H1 (cell line): ENCODE measurements around the gene CEMP1. TPM values are rescaled to one million over a fixed set of nuclear protein-coding genes. Genes with fewer than 3 reads are reported as not detected.
"Not testable (repeated sequence)": the region's sequence is repeated elsewhere in the genome, so short reads cannot be mapped to it uniquely, and the experiment has no call there.

ENCODE experiments used
- CTCF ChIA-PET: fragments of 300-600 bp; sonication (Branson Sonifier 250); formaldehyde crosslinking; loops from one replicate; lab custom pipeline; 2021; ENCODE audit not compliant: partially characterized antibody; lab: Charles Lee
- POLR2A ChIA-PET: fragments of 300-600 bp; sonication (Branson Sonifier 250); formaldehyde crosslinking; loops from one replicate; lab custom pipeline; 2021; ENCODE audit warnings: inconsistent platforms; ENCODE audit not compliant: partially characterized antibody; lab: Charles Lee
- DNase-seq, 2 experiments: peaks; one replicate each; pipeline versions ENCODE4 v3.0.0 to v3.0.0-alpha.2; 2010 to 2022; ENCODE audit warnings: low spot score in 2 of 2, low read depth in 1 of 2, mixed read lengths in 1 of 2
- FAIRE-seq: peaks from 2 replicates; lab custom pipeline; 2011; peaks lifted over from hg19 to GRCh38; lab: Jason Lieb, UNC
- H2AFZ ChIP-seq: 2 replicates; pipeline ENCODE4 v1.8.1; 2012; ENCODE audit warnings: low read length, inconsistent platforms
- H2AK5ac ChIP-seq: 2 replicates; pipeline ENCODE4 v1.6.1; 2013; ENCODE audit warnings: low read depth, low read length
- H2BK120ac ChIP-seq: replicated peaks from 2 replicates; pipeline ENCODE3; 2013; ENCODE audit warnings: low read depth, low read length, inconsistent platforms
- H2BK12ac ChIP-seq: 2 replicates; pipeline ENCODE4 v1.6.1; 2013; ENCODE audit warnings: low read depth, low read length
- H2BK15ac ChIP-seq: 2 replicates; pipeline ENCODE4 v1.6.1; 2013; ENCODE audit warnings: low read length
- H2BK20ac ChIP-seq: 2 replicates; pipeline ENCODE4 v1.6.1; 2013; ENCODE audit warnings: low read length
- H2BK5ac ChIP-seq: 2 replicates; pipeline ENCODE4 v1.6.1; 2013; ENCODE audit warnings: low read depth, low read length
- H3K14ac ChIP-seq: 2 replicates; pipeline ENCODE4 v1.6.1; 2013; ENCODE audit warnings: inconsistent platforms; ENCODE audit not compliant: insufficient read length
- H3K18ac ChIP-seq: 2 replicates; pipeline ENCODE4 v1.6.1; 2013; ENCODE audit warnings: low read length; ENCODE audit errors: extremely low read depth
- H3K23ac ChIP-seq: 2 replicates; pipeline ENCODE4 v1.6.1; 2013; ENCODE audit warnings: inconsistent platforms; ENCODE audit not compliant: insufficient read length
- H3K23me2 ChIP-seq: 2 replicates; pipeline ENCODE4 v1.6.1; 2013; ENCODE audit warnings: low read depth, low read length
- H3K27ac ChIP-seq: 2 replicates; pipeline ENCODE4 v1.6.1; 2011; ENCODE audit warnings: low read depth, low read length, inconsistent platforms
- H3K27me3 ChIP-seq, 4 experiments: replicated peaks in 1 of 4; 1 replicate in 1 of 4; 2 replicates in 3 of 4; pipeline versions ENCODE4 v1.6.1 to v1.8.1; 2011 to 2013; ENCODE audit warnings: low read length in 3 of 4, mild to moderate bottlenecking in 3 of 4, inconsistent platforms in 2 of 4, mixed read lengths in 2 of 4, moderate library complexity in 1 of 4; ENCODE audit not compliant: control insufficient read depth in 3 of 4, insufficient read depth in 3 of 4; ENCODE audit errors: extremely low read depth in 1 of 4
- H3K36me3 ChIP-seq, 4 experiments: 2 replicates each; pipeline versions ENCODE4 v1.6.1 to v1.8.1; 2011 to 2013; ENCODE audit warnings: mild to moderate bottlenecking in 4 of 4, low read length in 3 of 4, moderate library complexity in 2 of 4, control low read depth in 1 of 4, inconsistent platforms in 1 of 4; ENCODE audit not compliant: insufficient read depth in 4 of 4, control insufficient read depth in 2 of 4
- H3K4ac ChIP-seq: replicated peaks from 2 replicates; pipeline ENCODE3; 2013; ENCODE audit warnings: low read length, low read depth, mixed read lengths, inconsistent platforms; ENCODE audit not compliant: insufficient read length
- H3K4me1 ChIP-seq, 4 experiments: replicated peaks in 1 of 4; 1 replicate in 1 of 4; 2 replicates in 3 of 4; pipeline versions ENCODE4 v1.6.1 to v1.8.1; 2011 to 2013; ENCODE audit warnings: low read length in 3 of 4, inconsistent platforms in 2 of 4, mixed read lengths in 1 of 4; ENCODE audit not compliant: insufficient read depth in 4 of 4, control insufficient read depth in 3 of 4
- H3K4me2 ChIP-seq, 2 experiments: 2 replicates each; pipeline versions ENCODE4 v1.6.1 to v1.8.1; 2011 to 2013; ENCODE audit warnings: low read depth in 2 of 2, low read length in 2 of 2, control low read depth in 1 of 2, inconsistent platforms in 1 of 2, mild to moderate bottlenecking in 1 of 2; ENCODE audit not compliant: insufficient read depth in 1 of 2
- H3K4me3 ChIP-seq, 4 experiments: fragments of 200-600, 300-600 bp in 1 of 4; sonication (generic), shearing (Covaris generic), sonication (Bioruptor Twin) in 1 of 4; 2 replicates each; pipeline versions ENCODE4 v1.5.1 to v1.8.1; 2011 to 2016; ENCODE audit warnings: low read length in 4 of 4, low read depth in 3 of 4, control low read depth in 2 of 4, inconsistent platforms in 2 of 4, mild to moderate bottlenecking in 2 of 4, mixed read lengths in 1 of 4, moderate library complexity in 1 of 4; ENCODE audit not compliant: insufficient read depth in 2 of 4; ENCODE audit errors: extremely low read depth in 1 of 4
- H3K56ac ChIP-seq: replicated peaks from 2 replicates; pipeline ENCODE3; 2013; ENCODE audit warnings: low read depth, mild to moderate bottlenecking, mixed read lengths, low read length, inconsistent platforms; ENCODE audit not compliant: insufficient read length
- H3K79me1 ChIP-seq: 2 replicates; pipeline ENCODE4 v1.6.1; 2013; ENCODE audit warnings: low read depth, low read length, control low read depth
- H3K79me2 ChIP-seq, 2 experiments: 2 replicates each; pipeline versions ENCODE4 v1.6.1 to v1.8.1; 2012 to 2013; ENCODE audit warnings: low read length in 2 of 2, mild to moderate bottlenecking in 2 of 2, inconsistent platforms in 1 of 2; ENCODE audit not compliant: insufficient read depth in 2 of 2, control insufficient read depth in 1 of 2
- H3K9ac ChIP-seq, 4 experiments: replicated peaks in 1 of 4; 1 replicate in 1 of 4; 2 replicates in 3 of 4; pipeline versions ENCODE4 v1.6.1 to v1.8.1; 2011 to 2013; ENCODE audit warnings: low read depth in 3 of 4, low read length in 3 of 4, control low read depth in 2 of 4, mild to moderate bottlenecking in 2 of 4, moderate library complexity in 2 of 4, inconsistent platforms in 1 of 4; ENCODE audit errors: extremely low read depth in 1 of 4
- H3K9me3 ChIP-seq, 2 experiments: 2 replicates each; pipeline versions ENCODE4 v1.6.1 to v1.8.1; 2012 to 2013; ENCODE audit warnings: mild to moderate bottlenecking in 2 of 2, moderate library complexity in 2 of 2, control low read depth in 1 of 2, inconsistent platforms in 1 of 2, low read depth in 1 of 2, low read length in 1 of 2, mixed read lengths in 1 of 2; ENCODE audit not compliant: insufficient read depth in 2 of 2
- H4K20me1 ChIP-seq, 2 experiments: replicated peaks in 1 of 2; 2 replicates each; pipeline versions ENCODE3 to v1.8.1; 2011 to 2013; ENCODE audit warnings: inconsistent platforms in 2 of 2, low read length in 2 of 2, mild to moderate bottlenecking in 1 of 2; ENCODE audit not compliant: insufficient read depth in 2 of 2, control insufficient read depth in 1 of 2
- H4K5ac ChIP-seq: 2 replicates; pipeline ENCODE4 v1.6.1; 2013; ENCODE audit warnings: low read length, low read depth, mixed read lengths, inconsistent platforms; ENCODE audit not compliant: insufficient read length
- H4K8ac ChIP-seq: 2 replicates; pipeline ENCODE4 v1.8.0; 2013; ENCODE audit warnings: mild to moderate bottlenecking, moderate library complexity, low read length, inconsistent platforms; ENCODE audit not compliant: insufficient read depth; ENCODE audit errors: extremely low read depth
- H4K91ac ChIP-seq: replicated peaks from 2 replicates; pipeline ENCODE3; 2013; ENCODE audit warnings: low read length, mixed read lengths, inconsistent platforms; ENCODE audit not compliant: insufficient read length
- WGBS, 2 experiments: shearing (Covaris generic) in 1 of 2; methylation state at CpG; one replicate each; pipeline versions ENCODE4 v1.1.6 to v1.1.7; 2013 to 2015; ENCODE audit warnings: low lambda C conversion rate in 2 of 2, mixed read lengths in 2 of 2, inconsistent platforms in 1 of 2, low coverage in 1 of 2, missing lambda C conversion rate in 1 of 2; ENCODE audit not compliant: insufficient replicate concordance in 2 of 2, insufficient coverage in 1 of 2, insufficient read length in 1 of 2; ENCODE audit errors: extremely low coverage in 1 of 2, missing lambda C conversion rate in 1 of 2; 5-methylcytosine and 5-hydroxymethylcytosine counted together
- polyA plus RNA-seq, 7 experiments: library from polyadenylated mRNA; depleted of rRNA in 3 of 7; stranded (reverse) in 5 of 7; unstranded in 2 of 7; fragments of >200 nt in 5 of 7; fragments of 200-250 nt in 2 of 7; gene quantifications; 1 replicate in 5 of 7; 2 replicates in 1 of 7; 4 replicates in 1 of 7; pipeline versions ENCODE4 v1.2.1 to v1.2.3, GENCODE V29; 2011 to 2013; ENCODE audit warnings: missing spikeins in 2 of 7, mixed read lengths in 2 of 7
- total RNA-seq: library from RNA; stranded (reverse); fragmentation: NEBNext Ultra II Directional; extraction: Animal tissue kit (Norgen Biotek cat#: 25700); gene quantifications from 2 replicates; pipeline ENCODE4 v1.2.1, GENCODE V29; 2021

The CEMP1 gene
- total and polyA plus RNA-seq, 2 of the 8 experiments (the other 6 are each of a cell fraction or from before 2014, with no cell fraction given): not detected

DNA sequence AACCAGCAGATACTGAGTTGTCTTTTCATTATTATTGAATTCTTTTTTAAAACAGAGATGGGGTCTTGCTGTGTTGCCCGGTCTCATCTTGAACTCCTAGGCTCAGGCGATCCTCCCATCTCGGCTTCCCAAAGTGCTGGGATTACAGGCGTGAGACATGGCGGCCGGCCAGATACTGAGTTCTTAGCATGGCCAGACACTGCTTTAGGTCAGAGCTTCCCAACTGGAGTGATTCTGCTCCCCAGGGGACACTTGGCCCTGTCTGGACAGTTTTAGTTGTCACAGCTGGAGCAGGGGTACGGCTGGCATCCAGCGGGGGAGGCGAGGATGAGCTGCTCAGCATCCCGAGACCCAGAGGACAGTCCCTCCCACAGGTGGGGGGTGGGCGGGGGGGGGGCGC is 47.7 kb upstream of the CEMP1 start:
- H3K4ac ChIP-seq, H2AK5ac ChIP-seq, DNase-seq, H4K91ac ChIP-seq, H3K4me2 ChIP-seq, H2AFZ ChIP-seq, CTCF ChIA-PET, H3K23ac ChIP-seq, H3K36me3 ChIP-seq, FAIRE-seq, H2BK12ac ChIP-seq, H2BK15ac ChIP-seq, H2BK20ac ChIP-seq, H3K27ac ChIP-seq, H4K20me1 ChIP-seq, H3K56ac ChIP-seq, H3K18ac ChIP-seq, H4K5ac ChIP-seq, POLR2A ChIA-PET, H3K27me3 ChIP-seq, H2BK5ac ChIP-seq, H3K14ac ChIP-seq, H3K4me3 ChIP-seq, H3K79me1 ChIP-seq, H3K23me2 ChIP-seq, H2BK120ac ChIP-seq, H3K9ac ChIP-seq, H3K79me2 ChIP-seq, H4K8ac ChIP-seq, H3K4me1 ChIP-seq: not testable (repeated sequence)
- no CpG with 5 or more reads among the region's 12 CpGs for WGBS, 2 experiments
- peaks cover 0 to 11% of the 10 kb centered on the region in 2 experiments; a peak in 1 of 4 replicates for H3K9me3 ChIP-seq

GRCh38 chr16:2577044-2577443 is 45.8 kb upstream of the CEMP1 start:
- H4K8ac ChIP-seq, POLR2A ChIA-PET, H3K4me1 ChIP-seq, H3K4me2 ChIP-seq, H3K23me2 ChIP-seq, H4K5ac ChIP-seq, H3K27ac ChIP-seq, H2BK15ac ChIP-seq, FAIRE-seq, H3K56ac ChIP-seq, H3K79me1 ChIP-seq, H2BK120ac ChIP-seq, H4K20me1 ChIP-seq, H3K4me3 ChIP-seq, H3K27me3 ChIP-seq, H3K23ac ChIP-seq, CTCF ChIA-PET, H3K36me3 ChIP-seq, H2BK12ac ChIP-seq, H3K18ac ChIP-seq, H3K79me2 ChIP-seq, H2AK5ac ChIP-seq, H2AFZ ChIP-seq, DNase-seq, H3K4ac ChIP-seq, H3K9ac ChIP-seq, H4K91ac ChIP-seq, H2BK20ac ChIP-seq, H3K14ac ChIP-seq, H2BK5ac ChIP-seq: not testable (repeated sequence)
- H3K9me3 ChIP-seq: peaks cover 0 to 11% of the 10 kb centered on the region in 2 experiments; a peak in 1 of 4 replicates
- 97% methylated on average over 18 of the region's 26 CpGs; no CpG with 5 or more reads in 1 of the 2 experiments for WGBS, 2 experiments
